Stimulated activated CD4-positive, alpha-beta T cell treated with anti-CD3 and anti-CD28 coated beads, Interleukin-12 subunit alpha, Interleukin-12 subunit beta, amount 100 ng/mL, for 48 hours (primary cell): ENCODE measurements around the gene SPEM2.

Experiments
- DNase-seq, 3 donors: peaks; one replicate each; pipeline ENCODE4 v3.0.0-alpha.2; 2020; ENCODE audit warnings: low read depth in 2 of 3, low spot score in 1 of 3

Gene SPEM2

DNA sequence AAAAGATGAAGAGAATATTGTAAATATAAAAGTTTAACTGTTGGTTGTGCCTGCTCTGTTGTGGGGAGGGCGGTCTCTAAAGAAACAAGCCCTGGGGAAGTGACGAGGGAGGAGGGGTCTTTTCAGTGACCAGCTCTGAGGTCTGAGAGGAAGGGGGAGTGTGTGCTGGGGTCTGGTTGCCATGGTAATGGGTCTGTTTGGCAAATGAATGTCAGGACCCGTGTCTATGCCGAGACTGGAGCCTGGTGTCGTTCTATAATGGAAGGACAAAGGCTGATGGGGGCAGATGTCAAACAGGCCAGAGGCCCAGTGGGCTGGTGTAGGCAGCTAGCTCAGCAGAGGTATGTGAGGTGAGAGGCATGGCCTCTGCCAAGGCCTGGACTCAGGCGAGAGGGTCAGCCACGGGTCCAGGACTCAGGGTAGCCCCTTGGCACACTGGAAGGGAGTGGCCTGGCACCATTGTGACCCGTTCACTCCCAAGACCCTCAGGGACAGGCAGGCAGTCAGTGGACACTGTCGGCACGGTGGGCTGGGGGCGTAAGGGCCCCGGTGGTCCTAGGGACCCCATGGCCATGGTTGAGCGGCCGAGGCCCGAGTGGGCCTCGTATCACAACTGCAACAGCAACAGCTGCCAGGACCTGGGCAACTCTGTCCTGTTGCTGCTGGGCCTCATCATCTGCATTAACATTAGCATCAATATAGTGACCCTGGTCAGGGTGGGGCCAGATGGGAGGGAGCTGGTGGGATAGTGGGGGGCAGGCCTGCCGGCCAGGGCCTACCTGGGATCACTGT lies 5.4 kb upstream of the SPEM2 start, which contains the start of gene SPEM1:
Gene SPEM1, plus strand, starts transcription at position 506 of the 792 bp plus-strand sequence. Its CDS starts 61 bp downstream, at position 567.
- DNase-seq, result no peak

DNA sequence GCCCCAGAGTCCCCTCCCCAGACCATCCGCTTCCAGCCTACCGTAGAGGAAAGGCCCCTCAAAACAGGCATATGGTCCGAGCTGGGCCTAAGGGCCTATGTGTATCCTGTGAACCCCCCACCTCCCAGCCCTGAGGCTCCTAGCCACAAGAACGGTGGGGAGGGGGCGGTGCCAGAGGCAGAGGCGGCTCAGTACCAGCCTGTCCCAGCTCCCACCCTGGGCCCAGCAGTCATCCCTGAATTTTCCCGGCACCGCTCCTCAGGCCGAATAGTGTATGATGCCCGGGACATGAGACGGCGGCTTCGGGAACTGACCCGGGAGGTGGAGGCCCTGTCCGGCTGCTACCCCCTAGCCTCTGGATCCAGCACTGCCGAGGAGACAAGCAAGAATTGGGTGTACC lies 4.2 kb upstream of the SPEM2 start:
- DNase-seq, result no peak

DNA sequence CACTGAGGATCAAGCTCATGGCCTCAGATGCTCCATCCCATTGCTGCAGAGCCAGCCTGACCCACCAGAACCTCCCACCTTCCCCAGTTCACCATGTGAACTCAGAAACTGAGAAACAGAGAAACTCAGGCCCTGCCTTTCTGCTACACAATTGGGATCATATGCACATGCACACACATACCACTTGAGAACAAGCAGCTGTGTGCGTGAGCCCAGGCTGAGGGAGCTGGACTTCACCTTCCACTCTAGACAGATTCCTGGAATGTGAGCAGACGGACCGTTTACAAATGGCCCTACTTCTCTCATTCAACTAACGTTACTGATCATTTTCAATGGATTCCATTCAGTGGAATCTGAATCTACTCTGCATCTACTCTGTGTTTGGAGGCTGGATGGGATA lies 1.7 kb upstream of the SPEM2 start:
- no peak for DNase-seq

DNA sequence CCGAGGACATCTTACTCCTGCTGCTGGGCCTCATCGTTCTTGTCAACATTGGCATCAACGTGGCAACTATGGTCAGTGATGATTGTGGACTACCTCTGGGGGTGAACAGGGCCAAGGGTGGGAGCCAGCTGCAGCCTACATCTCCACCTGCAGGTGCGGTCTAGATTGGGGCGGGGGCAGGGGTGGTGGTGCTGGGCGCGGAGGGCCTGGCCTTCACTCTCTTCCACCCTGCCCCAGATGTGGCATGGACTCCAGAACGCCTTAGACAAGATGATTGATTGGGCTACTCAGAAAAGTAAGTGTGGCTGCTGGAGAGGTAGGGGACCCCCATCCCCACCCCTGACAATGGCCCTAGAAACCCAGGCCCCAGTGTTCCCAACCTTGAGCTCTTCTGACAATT lies 340 bp downstream of the SPEM2 start:
- no peak for DNase-seq

DNA sequence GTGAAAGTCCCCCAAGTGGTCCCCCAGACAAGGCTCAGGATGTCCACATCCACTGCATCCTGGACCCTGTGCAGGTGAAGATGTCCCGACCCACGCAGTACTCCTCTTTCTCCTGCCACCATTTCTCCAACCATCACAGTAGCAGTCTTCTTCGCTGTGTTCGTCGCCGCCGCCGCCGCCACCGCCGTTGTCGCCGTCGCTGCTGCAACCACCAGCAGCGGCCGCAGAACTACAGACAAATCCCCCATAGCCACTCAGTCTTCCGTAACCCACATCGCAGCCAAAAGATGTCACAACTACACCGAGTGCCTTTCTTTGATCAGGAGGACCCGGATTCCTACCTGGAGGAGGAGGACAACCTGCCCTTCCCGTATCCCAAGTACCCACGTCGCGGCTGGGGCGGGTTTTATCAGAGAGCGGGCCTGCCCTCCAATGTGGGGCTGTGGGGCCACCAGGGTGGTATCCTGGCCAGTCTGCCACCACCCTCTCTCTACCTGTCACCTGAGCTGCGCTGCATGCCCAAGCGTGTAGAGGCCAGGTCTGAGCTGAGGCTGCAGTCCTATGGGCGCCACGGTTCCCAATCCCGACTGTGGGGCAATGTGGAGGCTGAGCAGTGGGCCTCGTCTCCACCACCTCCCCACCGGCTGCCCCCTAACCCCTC lies 917 bp downstream of the SPEM2 start:
- no peak for DNase-seq

DNA sequence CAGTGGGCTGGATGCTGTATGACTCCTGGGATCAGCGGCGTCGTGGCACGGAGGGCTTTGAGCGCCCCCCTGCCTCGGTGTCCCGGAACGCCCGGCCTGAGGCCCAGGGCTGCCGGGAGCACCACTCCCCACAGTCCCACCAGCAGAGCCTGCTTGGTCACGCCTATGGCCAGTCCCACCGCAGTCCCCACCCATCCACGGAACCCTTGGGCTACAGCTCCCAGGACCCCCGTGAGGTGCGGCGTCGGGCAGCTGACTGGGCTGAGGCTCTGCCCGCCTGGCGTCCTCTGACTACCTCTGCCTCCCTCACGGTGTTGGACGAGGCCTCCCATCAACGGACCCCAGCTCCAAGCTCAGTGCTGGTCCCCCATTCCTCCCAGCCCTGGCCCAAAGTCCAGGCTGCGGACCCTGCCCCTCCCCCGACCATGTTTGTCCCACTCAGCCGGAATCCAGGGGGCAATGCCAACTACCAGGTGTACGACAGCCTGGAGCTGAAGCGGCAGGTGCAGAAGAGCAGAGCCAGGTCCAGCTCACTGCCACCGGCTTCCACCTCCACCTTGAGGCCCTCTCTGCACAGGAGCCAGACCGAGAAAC lies 1.6 kb downstream of the SPEM2 start:
- no peak for DNase-seq

DNA sequence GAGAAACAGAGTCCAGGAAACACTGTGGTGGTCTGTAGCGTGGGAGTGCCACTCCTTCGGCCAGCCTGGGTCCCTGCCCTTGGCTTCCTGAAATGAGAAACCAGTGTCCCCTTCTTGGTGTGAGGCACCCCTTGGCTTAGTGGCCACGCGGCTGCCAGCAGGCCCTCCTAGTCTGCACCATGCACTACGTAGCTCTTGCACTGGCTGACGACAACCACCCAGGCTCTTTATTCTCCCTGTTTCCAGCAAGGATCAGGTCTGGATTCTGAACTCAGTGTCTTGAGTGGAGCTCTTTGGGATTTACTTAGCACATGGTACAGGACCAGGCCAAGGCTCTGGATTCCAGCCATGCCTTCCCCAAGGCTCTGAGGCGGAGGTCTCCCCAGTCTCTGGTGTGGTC lies 2.1 kb downstream of the SPEM2 start:
- no peak for DNase-seq

DNA sequence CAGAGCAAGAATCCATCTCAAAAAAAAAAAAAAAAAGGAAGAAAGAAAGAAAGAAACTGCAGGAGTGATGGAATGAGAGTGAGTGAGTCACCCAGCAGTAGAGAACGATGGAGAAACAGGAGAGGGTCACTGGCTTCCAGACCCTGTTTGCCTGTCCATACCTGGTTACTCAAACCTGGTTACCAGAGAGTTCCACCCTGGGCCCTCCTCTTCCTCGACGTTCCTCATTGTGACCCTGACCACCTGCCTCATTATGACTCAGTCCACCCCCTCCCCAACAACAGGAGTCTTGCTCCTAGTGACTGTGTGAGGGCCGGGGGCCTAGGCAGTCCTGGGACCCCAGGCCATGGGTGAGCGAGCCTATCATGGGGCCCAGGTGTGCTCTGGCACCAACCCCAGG lies 3.1 kb downstream of the SPEM2 start, which contains the start of gene SPEM3:
Gene SPEM3, plus strand, starts transcription at position 301 of the 400 bp plus-strand sequence. Its CDS starts 46 bp downstream, at position 347.
- no peak for DNase-seq

DNA sequence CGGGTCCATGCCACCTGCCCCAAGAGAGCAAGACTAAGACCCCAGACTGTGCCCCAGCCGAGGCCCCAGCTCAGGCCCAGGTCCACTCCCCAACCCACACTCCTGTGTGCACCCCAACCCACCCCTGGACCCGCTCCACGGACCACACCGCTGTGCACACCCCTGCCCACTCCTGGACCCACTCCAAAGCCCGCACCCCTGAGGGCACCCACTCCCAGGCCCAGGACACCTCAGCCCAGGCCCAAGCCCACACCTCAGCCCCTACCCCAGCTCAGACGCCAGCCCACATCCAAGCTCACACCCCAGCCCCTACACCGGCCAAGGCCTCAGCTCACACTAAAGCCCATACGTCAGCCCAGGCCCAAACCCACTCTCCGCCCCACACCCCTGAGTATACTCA lies 4.3 kb downstream of the SPEM2 start:
- DNase-seq, result no peak

DNA sequence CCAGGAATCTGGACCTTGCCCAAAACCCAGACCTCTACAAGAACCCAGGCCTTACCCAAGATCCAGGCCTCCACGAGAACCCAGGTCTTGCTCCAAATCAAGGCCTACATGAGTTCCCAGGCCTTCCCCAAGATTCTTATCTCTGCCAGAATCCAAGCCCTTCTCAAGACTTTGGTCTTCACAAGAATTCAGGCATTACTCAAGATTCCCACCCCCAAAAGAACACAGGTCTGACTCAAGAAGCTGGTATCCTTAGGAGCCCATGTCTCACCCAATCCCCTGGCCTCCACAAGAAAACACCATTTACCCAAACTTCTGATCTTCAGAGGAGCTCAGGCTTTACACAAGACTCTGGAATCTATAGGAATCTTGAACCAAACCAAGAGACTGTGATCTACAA lies 5.8 kb downstream of the SPEM2 start:
- no peak for DNase-seq

DNA sequence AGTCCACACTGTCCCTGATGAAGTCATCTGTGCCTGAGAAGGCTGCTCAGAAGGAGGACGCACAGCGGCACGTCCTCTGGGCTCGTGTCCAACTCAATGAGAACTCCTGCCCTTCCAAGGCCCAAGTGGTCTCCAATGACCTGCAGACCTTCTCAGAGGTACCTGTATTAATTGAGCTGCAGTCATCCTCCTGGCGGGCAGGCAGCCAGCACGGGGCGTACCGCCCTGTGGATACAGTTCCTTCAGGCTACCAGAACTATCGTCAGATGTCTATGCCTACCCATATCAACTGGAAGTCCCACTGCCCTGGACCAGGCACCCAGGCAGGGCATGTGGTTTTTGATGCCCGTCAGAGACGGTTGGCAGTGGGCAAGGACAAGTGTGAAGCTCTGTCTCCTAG lies 6.9 kb downstream of the SPEM2 start:
- no peak for DNase-seq

DNA sequence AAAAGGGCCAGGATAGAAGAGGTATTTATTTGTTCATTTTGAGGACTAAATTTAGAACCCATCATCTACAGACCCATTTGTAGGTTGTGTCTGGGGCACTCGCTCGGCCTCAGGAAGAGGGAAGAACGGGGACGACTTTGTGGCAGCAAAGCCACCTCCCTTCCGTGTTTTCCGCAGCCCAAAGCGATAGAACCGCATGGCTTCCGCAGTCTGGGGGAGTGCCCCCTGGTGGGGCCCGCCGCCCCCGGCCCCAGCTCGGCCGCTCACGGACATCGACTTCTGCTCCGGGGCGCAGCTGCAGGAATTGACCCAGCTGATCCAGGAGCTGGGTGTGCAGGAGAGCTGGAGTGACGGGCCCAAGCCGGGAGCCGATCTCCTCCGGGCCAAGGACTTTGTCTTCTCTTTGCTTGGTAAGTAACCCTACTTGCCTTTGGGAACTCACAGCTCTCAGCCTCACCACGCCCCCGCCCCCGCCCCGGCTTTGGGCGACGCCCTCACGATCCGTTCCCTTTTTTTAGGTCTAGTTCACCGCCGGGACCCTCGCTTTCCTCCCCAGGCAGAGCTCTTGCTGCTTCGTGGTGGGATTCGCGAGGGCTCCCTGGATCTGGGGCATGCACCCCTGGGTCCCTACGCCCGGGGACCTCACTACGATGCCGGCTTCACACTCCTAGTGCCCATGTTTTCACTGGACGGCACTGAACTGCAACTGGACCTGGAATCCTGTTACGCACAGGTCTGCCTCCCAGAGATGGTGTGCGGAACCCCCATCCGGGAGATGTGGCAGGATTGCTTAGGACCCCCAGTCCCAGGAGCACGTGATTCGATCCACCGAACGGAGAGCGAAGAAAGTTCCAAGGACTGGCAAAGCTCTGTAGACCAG lies 10.5 kb downstream of the SPEM2 start:
- peak in 2 of 3 donors; percentile 29 to 37 for DNase-seq

DNA sequence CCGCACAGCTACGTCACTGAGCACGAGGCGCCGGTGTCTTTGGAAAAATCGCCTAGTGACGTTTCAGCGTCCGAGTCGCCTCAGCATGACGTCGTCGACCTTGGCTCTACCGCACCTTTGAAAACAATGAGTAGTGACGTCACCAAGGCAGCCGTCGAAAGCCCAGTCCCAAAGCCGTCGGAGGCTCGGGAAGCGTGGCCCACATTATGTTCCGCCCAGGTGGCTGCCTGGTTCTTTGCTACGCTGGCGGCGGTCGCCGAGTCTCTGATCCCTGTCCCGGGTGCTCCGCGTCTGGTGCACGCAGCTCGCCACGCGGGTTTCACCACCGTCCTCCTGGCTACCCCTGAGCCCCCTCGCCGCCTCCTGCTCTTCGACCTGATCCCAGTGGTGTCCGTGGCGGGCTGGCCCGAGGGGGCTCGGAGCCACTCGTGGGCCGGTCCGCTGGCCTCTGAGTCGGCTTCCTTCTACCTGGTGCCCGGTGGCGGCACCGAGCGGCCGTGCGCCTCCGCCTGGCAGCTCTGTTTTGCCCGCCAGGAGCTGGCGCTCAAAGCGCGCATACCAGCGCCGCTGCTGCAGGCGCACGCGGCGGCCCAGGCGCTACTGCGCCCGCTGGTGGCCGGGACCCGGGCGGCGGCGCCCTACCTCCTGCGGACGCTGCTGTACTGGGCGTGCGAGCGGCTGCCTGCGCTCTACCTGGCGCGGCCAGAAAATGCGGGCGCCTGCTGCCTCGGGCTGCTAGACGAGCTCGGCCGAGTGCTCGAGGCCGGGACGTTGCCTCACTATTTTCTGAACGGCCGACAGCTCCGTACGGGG lies 11.3 kb downstream of the SPEM2 start:
- peak in 2 of 3 donors; percentile 74 to 76 for DNase-seq

DNA sequence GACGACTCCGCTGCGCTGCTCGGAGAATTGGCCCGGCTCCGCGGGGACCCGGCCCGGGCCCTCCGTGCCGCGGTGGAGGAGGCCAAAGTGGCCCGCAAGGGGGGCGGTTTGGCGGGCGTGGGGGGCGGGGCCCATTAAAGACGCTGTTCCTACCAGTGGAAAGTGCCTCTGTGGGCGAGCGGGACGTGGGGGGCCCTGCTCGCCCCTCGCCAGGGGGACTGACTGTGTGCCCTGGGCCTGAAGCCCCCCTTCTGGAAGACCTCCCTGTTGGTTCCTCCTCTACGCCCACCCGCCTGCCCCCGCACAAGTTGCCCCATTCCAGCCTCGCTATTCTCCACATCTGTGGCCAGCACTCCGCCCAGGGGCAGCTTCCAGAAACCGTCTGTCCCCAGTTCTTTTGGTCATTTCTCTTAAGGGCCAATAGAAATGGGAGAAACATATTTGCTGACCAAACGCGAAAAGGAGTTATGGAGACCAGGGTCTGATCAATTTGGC lies 12.0 kb downstream of the SPEM2 start:
- no peak for DNase-seq

DNA sequence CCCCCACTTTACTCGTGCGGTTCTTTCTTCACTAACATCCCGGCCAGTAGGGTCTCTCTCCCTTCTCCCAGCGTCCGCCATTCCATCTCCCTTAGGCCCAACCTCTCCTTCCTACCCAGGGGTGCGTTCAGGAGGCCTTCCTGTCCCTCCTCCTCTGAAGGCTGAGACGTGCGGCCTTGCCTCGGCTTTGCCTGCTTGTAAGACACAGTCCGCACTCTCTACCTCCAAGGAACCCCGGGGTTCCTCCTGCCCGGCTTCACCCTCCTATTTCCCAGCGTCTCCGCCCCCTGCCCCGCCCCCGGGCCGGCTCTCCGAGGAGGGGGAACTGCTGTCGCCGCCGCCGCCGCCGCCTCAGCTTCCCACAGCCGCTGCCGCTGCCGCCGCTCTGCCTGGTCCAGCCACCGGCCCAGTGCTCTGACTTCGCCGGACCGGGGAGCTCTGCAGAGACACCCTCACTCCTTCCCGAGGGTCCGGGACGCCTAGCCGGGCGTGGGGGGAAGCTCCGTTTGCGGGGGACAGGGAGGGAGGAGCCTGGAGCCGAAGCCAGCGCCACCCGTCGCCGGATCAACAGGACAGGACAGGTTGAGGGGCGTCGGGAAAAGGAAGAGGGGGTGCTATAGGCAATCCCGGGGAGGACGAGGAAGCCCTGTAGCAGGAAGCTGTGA lies 12.7 kb downstream of the SPEM2 start:
- DNase-seq, result peak in 2 of 3 donors; percentile 37 to 57

DNA sequence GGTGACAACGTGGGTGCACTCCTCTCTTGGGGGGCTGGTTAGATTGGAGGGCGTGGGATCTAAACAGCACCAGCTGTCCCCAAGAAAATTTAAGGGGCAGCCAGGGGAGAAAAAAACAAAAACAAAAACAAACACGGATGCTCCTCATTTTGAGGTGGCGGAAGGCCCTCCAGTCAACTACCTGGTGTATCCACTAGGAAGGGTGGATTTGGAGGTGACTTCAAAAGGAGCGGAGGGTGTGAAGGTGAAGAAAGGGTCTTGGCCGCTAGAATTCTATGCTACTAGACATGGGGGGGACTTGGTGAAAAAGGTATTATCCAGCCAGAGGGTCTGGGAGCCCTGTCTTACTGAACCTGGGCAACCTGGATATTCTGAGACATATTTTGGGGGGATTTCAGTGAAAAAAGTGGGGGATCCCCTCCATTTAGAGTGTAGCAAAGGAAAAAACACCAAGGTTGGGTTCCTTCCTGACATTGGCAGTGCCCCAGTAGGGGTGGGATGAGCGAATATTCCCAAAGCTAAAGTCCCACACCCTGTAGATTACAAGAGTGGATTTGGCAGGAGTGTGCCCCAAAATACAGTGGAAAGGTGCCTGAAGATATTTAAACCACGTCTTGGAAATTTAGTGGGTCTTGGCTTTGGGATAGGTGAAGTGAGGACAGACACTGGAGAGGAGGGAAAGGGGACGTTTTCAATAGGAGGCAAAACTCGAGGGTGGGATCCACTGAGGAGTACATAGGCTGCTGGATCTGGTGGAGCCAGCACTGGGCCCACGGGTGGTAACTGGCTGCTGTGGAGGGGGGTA lies 13.4 kb downstream of the SPEM2 start:
- DNase-seq, result no peak

DNA sequence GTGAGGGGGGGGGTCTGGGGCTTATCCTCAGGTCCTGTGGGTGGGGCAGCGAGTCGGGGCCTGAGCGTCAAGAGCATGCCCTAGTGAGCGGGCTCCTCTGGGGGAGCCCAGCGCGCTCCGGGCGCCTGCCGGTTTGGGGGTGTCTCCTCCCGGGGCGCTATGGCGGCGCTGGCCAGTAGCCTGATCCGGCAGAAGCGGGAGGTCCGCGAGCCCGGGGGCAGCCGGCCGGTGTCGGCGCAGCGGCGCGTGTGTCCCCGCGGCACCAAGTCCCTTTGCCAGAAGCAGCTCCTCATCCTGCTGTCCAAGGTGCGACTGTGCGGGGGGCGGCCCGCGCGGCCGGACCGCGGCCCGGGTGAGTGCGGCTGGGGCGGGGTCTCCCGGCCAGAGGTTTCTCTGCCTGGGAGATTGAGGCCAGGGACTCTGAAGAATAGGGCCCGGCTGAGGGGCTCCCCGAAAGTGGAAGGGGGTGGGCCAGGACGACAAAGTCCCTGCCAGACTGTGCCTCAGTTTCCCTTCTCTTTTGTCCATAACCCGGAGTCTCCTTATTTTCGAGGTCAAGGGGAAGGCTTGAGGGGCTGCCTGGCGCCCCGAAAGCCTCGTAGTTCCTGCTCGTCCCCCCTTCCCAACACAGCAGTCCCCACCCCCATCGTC lies 14.2 kb downstream of the SPEM2 start, which contains the start of gene FGF11:
Gene FGF11, plus strand, starts transcription at position 51 of the 651 bp plus-strand sequence. Its CDS starts 109 bp downstream, at position 160.
- no peak for DNase-seq
